ENCODE measurements around the gene FNDC10.

- TF ChIP-seq ZNF274 (IDR thresholded peaks at IDR 0.05; ENCODE audit: low read depth, low read length) (no peak), SUZ12 (IDR thresholded peaks at IDR 0.05; ENCODE audit: extremely low read depth, insufficient read depth, insufficient read length) (no peak), YY1 (IDR thresholded peaks at IDR 0.05; ENCODE audit: insufficient read depth, insufficient read length) (no peak)
These were observed 17.6 kb upstream of the FNDC10 start for GRCh38 chr1:1617516-1617915.
